GM23248 (cell line): ENCODE measurements around the gene CTSW. TPM values are rescaled to one million over a fixed set of nuclear protein-coding genes. Genes with fewer than 3 reads are reported as not detected.
"Not testable (repeated sequence)": the region's sequence is repeated elsewhere in the genome, so short reads cannot be mapped to it uniquely, and the experiment has no call there.

Experiments used
- DNase-seq: peaks from one replicate; pipeline ENCODE4 v3.0.0-alpha.2; 2015
- H2AFZ ChIP-seq: fragments of 200-600 bp; sonication (generic); 2 replicates; pipeline ENCODE4 v1.6.1; 2016; ENCODE audit warnings: antibody characterized with exemption
- H3F3A ChIP-seq: fragments of 200-600 bp; sonication (generic); 2 replicates; pipeline ENCODE4 v1.6.1; 2016; ENCODE audit warnings: mild to moderate bottlenecking, antibody characterized with exemption, mixed run types; ENCODE audit not compliant: insufficient read depth
- H3K27ac ChIP-seq: fragments of 200-600 bp; sonication (generic); 2 replicates; pipeline ENCODE4 v1.5.1; 2016; ENCODE audit warnings: mild to moderate bottlenecking
- H3K27me3 ChIP-seq: fragments of 200-600 bp; sonication (generic); replicated peaks from 2 replicates; pipeline ENCODE4 v1.6.1; 2016; ENCODE audit warnings: mild to moderate bottlenecking; ENCODE audit not compliant: insufficient read depth
- H3K36me3 ChIP-seq: fragments of 200-600 bp; sonication (generic); 2 replicates; pipeline ENCODE4 v1.6.1; 2016; ENCODE audit warnings: low read depth, mild to moderate bottlenecking
- H3K4me1 ChIP-seq: fragments of 200-600 bp; sonication (generic); 2 replicates; pipeline ENCODE4 v1.6.1; 2016; ENCODE audit warnings: mild to moderate bottlenecking; ENCODE audit not compliant: insufficient read depth
- H3K4me2 ChIP-seq: fragments of 200-600 bp; sonication (generic); one replicate; pipeline ENCODE4 v1.6.1; 2016; ENCODE audit warnings: mild to moderate bottlenecking; ENCODE audit not compliant: unreplicated experiment
- H3K4me3 ChIP-seq: fragments of 200-600 bp; sonication (generic); 2 replicates; pipeline ENCODE4 v1.5.1; 2016; ENCODE audit warnings: mild to moderate bottlenecking
- H3K79me2 ChIP-seq: fragments of 200-600 bp; sonication (generic); 2 replicates; pipeline ENCODE4 v1.6.1; 2016; ENCODE audit warnings: mild to moderate bottlenecking; ENCODE audit not compliant: insufficient read depth
- H3K9ac ChIP-seq: fragments of 200-600 bp; sonication (generic); 2 replicates; pipeline ENCODE4 v1.6.1; 2016; ENCODE audit warnings: mild to moderate bottlenecking
- H3K9me2 ChIP-seq: fragments of 200-600 bp; sonication (generic); 2 replicates; pipeline ENCODE4 v1.6.1; 2016; ENCODE audit warnings: mixed run types, mild to moderate bottlenecking, moderate library complexity; ENCODE audit not compliant: insufficient read depth
- H3K9me3 ChIP-seq: fragments of 200-600 bp; sonication (generic); one replicate; pipeline ENCODE4 v1.6.1; 2017; ENCODE audit warnings: low read depth
- H4K20me1 ChIP-seq: fragments of 200-600 bp; sonication (generic); 2 replicates; pipeline ENCODE4 v1.6.0; 2016; ENCODE audit not compliant: insufficient read depth
- EZH2 ChIP-seq: fragments of 200-600 bp; sonication (generic); IDR thresholded peaks from 2 replicates; pipeline ENCODE4 v1.6.1; 2018; ENCODE audit warnings: antibody characterized with exemption, mild to moderate bottlenecking; ENCODE audit not compliant: insufficient read depth, poor library complexity, severe bottlenecking
- EZH2phosphoT487 ChIP-seq: fragments of 200-600 bp; sonication (generic); IDR thresholded peaks from 2 replicates; pipeline ENCODE4 v1.6.1; 2018; ENCODE audit warnings: antibody characterized with exemption, moderate library complexity, mild to moderate bottlenecking, low read depth; ENCODE audit not compliant: insufficient read depth
- WGBS, 2 experiments: methylation state at CpG; one replicate each; pipeline ENCODE4 v1.1.6; 2015 to 2017; ENCODE audit warnings: low lambda C conversion rate in 2 of 2, low coverage in 1 of 2; ENCODE audit errors: missing lambda C conversion rate in 2 of 2; 5-methylcytosine and 5-hydroxymethylcytosine counted together
- in situ Hi-C: fragments of 300-500 bp; cut with MboI; formaldehyde crosslinking; loops from 2 replicates; pipeline ENCODE4 v1.15.0; 2020
- polyA plus RNA-seq: library from polyadenylated mRNA; unstranded; fragments of >200 nt; fragmentation: Nextera tagmentation; extraction: Ambion mirVana; gene quantifications from 2 replicates; pipeline ENCODE4 v1.2.1, GENCODE V29; 2016
- total RNA-seq: library from RNA; depleted of rRNA; stranded (reverse); fragments of >200 nt; shearing (Covaris generic); gene quantifications from 2 replicates; pipeline ENCODE4 v1.2.3, GENCODE V29; 2014

CTSW gene
- total and polyA plus RNA-seq, 2 experiments from 2014 or later: 0.23 to 1.1 TPM

DNA sequence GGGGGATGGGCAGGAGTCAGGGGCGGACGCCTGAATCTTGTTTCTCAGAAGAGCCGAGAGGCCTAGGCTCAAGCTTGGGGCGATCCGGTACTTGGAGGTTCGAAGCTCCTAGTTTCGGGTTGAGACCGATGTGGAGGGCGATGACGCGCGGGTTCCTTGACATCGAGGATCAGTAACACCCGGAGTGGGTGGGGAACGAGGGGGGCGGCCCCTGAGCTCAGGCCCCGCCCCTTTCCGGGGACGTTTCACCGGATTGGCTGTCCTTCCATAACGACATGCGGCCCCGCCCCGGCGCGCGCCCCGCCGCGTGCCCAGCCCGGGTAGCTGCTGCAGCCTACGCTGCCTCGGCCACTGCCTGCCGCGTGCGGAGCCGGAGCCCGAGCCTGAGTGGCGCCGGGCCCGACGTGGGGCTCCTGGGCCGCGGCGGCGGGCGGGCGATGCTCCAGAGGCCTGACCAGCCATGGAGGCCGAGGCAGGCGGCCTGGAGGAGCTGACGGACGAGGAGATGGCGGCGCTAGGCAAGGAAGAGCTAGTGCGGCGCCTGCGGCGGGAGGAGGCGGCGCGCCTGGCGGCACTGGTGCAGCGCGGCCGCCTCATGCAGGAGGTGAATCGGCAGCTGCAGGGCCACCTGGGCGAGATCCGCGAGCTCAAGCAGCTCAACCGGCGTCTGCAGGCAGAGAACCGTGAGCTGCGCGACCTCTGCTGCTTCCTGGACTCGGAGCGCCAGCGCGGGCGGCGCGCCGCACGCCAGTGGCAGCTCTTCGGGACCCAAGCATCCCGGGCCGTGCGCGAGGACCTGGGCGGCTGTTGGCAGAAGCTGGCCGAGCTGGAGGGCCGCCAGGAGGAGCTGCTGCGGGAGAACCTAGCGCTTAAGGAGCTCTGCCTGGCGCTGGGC lies 10.9 kb downstream of the CTSW start, which contains the start of gene CCDC85B:
TSS of gene CCDC85B (plus strand) at position 350 of the 895 bp plus-strand sequence. CDS start at position 461, 111 bp downstream.
- H3K4me1 ChIP-seq: peaks cover 54% of the 10 kb centered on the region
- H3K79me2 ChIP-seq: peaks cover 68% of the 10 kb centered on the region
- no peaks in the 10 kb centered on the region for H3K9me2 ChIP-seq
- no peaks in the 10 kb centered on the region for H3K9me3 ChIP-seq
- H3K36me3 ChIP-seq: peaks cover 18% of the 10 kb centered on the region; the same call in 1 of the 2 replicates
- DNase-seq: peak; percentile 98
- H3K4me3 ChIP-seq: peak within 1 kb of the TSS; percentile 95
- peak within 1 kb of the TSS; percentile 99 for H3K9ac ChIP-seq
- peak within 1 kb of the TSS; percentile 99 for H3K27ac ChIP-seq
- 1 to 2% methylated on average over 78 to 87 of the region's 94 CpGs for WGBS, 2 experiments
- no peak within 1 kb of the TSS for H2AFZ ChIP-seq
- H3F3A ChIP-seq: peaks cover 74% of the 10 kb centered on the region
- peak within 1 kb of the TSS; percentile 93 for H3K4me2 ChIP-seq
- H3K27me3 ChIP-seq: no peaks in the 10 kb centered on the region
- H4K20me1 ChIP-seq: no peaks in the 10 kb centered on the region; the same call in 1 of the 2 replicates
- TF ChIP-seq EZH2phosphoT487: no peak
- no peak for TF ChIP-seq EZH2
- in situ Hi-C loops: no loop called here

DNA sequence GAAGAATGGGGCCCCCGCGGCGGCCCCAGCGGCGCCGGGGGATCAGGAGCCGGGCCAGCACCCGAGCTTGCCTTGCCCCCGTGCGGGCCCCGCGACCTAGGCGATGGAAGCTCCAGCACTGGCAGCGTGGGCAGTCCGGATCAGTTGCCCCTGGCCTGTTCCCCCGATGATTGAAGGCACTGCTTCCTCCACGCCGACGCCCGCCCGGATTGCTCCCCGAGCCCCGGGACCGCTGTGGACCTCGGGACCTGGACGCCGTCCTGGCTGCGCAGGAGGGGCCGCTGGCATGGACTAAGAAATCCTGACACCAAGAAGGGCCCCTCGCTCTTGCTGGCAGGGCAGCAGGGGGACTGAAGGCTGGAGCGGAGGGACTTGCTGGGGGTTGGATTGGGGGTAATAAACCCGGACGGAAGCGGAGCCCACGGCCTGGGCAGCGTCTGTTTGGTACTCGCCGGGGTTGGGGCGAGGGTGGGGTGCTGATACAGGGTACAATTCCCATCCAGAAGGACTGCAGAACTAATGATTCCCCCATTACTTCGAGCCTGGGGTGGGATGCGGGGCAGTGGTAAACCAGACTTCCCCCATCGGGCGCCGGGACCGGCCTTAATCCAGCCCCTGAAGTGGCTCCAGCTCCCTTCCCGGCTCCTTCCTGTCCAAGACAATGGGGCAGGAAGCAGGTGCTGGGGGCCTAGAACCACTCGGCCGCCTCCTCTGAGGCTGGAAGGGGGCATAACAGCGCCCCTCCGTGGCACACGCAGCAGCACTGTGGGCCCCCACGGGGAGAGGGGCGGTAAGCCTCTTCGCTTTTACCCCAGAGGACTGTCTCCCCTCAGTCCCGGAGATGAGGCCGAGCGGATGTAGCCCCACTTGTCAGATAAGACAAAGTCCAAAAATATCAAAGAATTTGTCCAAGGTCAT lies 11.8 kb downstream of the CTSW start:
- H3K9me3 ChIP-seq: no peaks in the 10 kb centered on the region
- H3K9me2 ChIP-seq: no peaks in the 10 kb centered on the region
- peak overlapping the region; percentile 95 for H3K4me3 ChIP-seq
- 5% methylated on average over 52 to 54 of the region's 57 CpGs for WGBS, 2 experiments
- H3K4me1 ChIP-seq: peaks cover 59% of the 10 kb centered on the region
- peaks cover 2% of the 10 kb centered on the region for H4K20me1 ChIP-seq
- peaks cover 27% of the 10 kb centered on the region; the same call in 1 of the 2 replicates for H3K36me3 ChIP-seq
- peaks cover 75% of the 10 kb centered on the region for H3F3A ChIP-seq
- peak overlapping the region; percentile 99 for H3K27ac ChIP-seq
- no peaks in the 10 kb centered on the region for H3K27me3 ChIP-seq
- peak overlapping the region; percentile 93 for H3K4me2 ChIP-seq
- peaks cover 68% of the 10 kb centered on the region for H3K79me2 ChIP-seq
- H3K9ac ChIP-seq: peak overlapping the region; percentile 99
- in situ Hi-C loops: no loop called here
- DNase-seq: peak; percentile 64
- TF ChIP-seq EZH2 (no peak), EZH2phosphoT487 (no peak)
- no peak overlapping the region for H2AFZ ChIP-seq

DNA sequence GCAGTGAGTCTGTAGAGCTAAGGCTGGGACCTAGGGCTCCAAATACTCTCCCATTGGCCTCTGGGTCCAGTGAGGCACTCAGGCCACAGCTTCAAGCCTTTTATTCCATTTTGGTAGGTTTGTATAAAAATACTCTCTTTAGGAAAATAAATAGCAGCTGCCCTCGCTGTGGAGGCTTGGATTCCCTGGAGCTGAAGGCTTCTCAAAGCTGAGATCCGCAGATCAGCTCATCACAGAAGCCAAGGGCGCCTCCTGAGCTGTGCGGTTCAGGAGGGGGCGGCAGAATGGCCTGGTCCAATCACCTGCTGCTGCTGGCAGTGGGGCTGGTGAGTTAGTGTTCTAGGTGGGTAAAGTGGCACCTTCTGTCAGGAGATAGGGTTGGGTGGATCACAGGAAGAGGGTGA lies 12.5 kb downstream of the CTSW start:
- WGBS, 2 experiments: 66 to 67% methylated on average over 5 of the region's 5 CpGs
- Histone ChIP-seq H3K27ac (peak overlapping the region; percentile 99), H3K79me2 (peaks cover 68% of the 10 kb centered on the region), H3K4me3 (peak overlapping the region; percentile 95), H3K4me2 (peak overlapping the region; percentile 93), H3K36me3 (peaks cover 32% of the 10 kb centered on the region; the same call in 1 of the 2 replicates), H3K9ac (peak overlapping the region; percentile 99), H3K4me1 (peaks cover 62% of the 10 kb centered on the region), H3F3A (peaks cover 75% of the 10 kb centered on the region)
- DNase-seq: peak; percentile 48
- H2AFZ ChIP-seq, in situ Hi-C loops, H3K9me3 ChIP-seq, H3K27me3 ChIP-seq, H4K20me1 ChIP-seq, H3K9me2 ChIP-seq: not testable (repeated sequence)

DNA sequence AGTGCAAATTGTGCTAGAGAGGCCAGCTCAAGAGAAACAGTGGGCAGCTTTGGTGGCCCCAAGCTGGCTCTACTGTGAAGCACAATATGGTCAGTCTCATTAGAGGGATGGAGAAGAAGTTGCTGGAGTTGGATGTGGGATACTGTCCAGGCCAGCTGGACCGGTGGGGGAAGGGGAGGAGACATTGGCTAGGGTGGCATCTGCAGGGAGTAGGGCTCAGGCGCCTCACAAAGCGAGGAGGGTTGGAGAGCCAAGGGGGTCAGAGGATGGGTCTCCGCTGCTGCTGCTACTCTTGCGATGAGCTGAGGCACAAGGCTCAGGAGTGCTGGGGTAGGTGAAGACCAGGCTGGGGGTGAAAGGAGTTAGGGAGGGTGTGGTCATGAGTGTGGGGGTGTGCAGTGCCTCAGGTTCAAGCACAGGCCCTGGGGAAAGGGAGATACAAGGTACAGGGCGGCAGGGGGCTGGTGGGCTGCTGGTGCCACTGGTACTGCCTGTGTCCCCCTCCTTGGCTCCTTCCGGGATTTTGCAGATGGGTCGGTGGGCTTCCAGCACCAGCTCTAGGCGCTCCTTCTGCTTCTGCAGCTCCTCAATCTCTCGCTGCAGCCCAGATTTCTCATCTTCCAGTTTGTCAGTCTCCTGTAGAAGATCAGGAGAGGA lies 13.2 kb downstream of the CTSW start:
- Histone ChIP-seq H3F3A (peaks cover 75% of the 10 kb centered on the region), H3K4me2 (peak overlapping the region; percentile 93), H3K9me3 (no peaks in the 10 kb centered on the region), H3K9ac (peak overlapping the region; percentile 99), H3K36me3 (peaks cover 36% of the 10 kb centered on the region; the same call in 1 of the 2 replicates), H3K27ac (peak overlapping the region; percentile 99), H2AFZ (no peak overlapping the region), H3K27me3 (no peaks in the 10 kb centered on the region), H3K9me2 (no peaks in the 10 kb centered on the region), H3K79me2 (peaks cover 68% of the 10 kb centered on the region), H3K4me1 (peaks cover 62% of the 10 kb centered on the region), H4K20me1 (peaks cover 7% of the 10 kb centered on the region), H3K4me3 (peak overlapping the region; percentile 95)
- DNase-seq: no peak
- WGBS, 2 experiments: 50 to 55% methylated on average over 10 of the region's 10 CpGs
- TF ChIP-seq EZH2phosphoT487: no peak
- TF ChIP-seq EZH2: no peak
- in situ Hi-C loops: no loop called here
